OCI-LY1 (cell line): ENCODE data around the gene PRRC2A.

Experiments used
- CTCF ChIP-seq: fragments of 200-600 bp; sonication (generic), shearing (Covaris generic); IDR thresholded peaks from 2 replicates; pipeline ENCODE4 v1.5.1; 2017; ENCODE audit warnings: mild to moderate bottlenecking, antibody characterized with exemption, low read length, moderate library complexity, mixed read lengths
- EZH2 ChIP-seq: fragments of 200-600 bp; sonication (generic), shearing (Covaris generic); IDR thresholded peaks from 2 replicates; pipeline ENCODE4 v1.8.0; 2017; ENCODE audit warnings: borderline replicate concordance, mixed run types, mild to moderate bottlenecking, antibody characterized with exemption, low read length, moderate library complexity, mixed read lengths

GRCh38 chr6:31578184-31579118, 42.1 kb upstream of the PRRC2A start:
- TF ChIP-seq CTCF (no peak), EZH2 (no peak)
